Endothelial cell (in vitro differentiated cells): ENCODE data around the gene LRRC4B. TPM values are rescaled to one million over a fixed set of nuclear protein-coding genes. Genes with fewer than 3 reads are reported as not detected.
"Not testable (repeated sequence)": the region's sequence is repeated elsewhere in the genome, so short reads cannot be mapped to it uniquely, and the experiment has no call there.

ENCODE experiments used
- DNase-seq: peaks from one replicate; pipeline ENCODE4 v3.0.0; 2021; ENCODE audit warnings: low spot score
- H3K27ac Mint-ChIP-seq: one replicate; pipeline ENCODE4 v1.8.0; 2021; ENCODE audit warnings: mixed read lengths, inconsistent platforms; ENCODE audit not compliant: unreplicated experiment
- H3K27me3 Mint-ChIP-seq: one replicate; pipeline ENCODE4 v1.8.0; 2021; ENCODE audit warnings: mild to moderate bottlenecking, moderate library complexity, mixed read lengths, inconsistent platforms; ENCODE audit not compliant: unreplicated experiment
- H3K36me3 Mint-ChIP-seq: one replicate; pipeline ENCODE4 v1.8.0; 2021; ENCODE audit warnings: mild to moderate bottlenecking, low read depth, mixed read lengths, inconsistent platforms; ENCODE audit not compliant: unreplicated experiment
- H3K4me1 Mint-ChIP-seq: one replicate; pipeline ENCODE4 v1.8.0; 2021; ENCODE audit warnings: mild to moderate bottlenecking, mixed read lengths, inconsistent platforms; ENCODE audit not compliant: unreplicated experiment
- H3K4me3 Mint-ChIP-seq: one replicate; pipeline ENCODE4 v1.8.0; 2021; ENCODE audit warnings: mild to moderate bottlenecking, mixed read lengths, inconsistent platforms; ENCODE audit not compliant: unreplicated experiment
- H3K9me3 Mint-ChIP-seq: one replicate; pipeline ENCODE4 v1.8.0; 2021; ENCODE audit warnings: mixed read lengths, inconsistent platforms; ENCODE audit not compliant: unreplicated experiment
- total RNA-seq: library from RNA; stranded (reverse); fragmentation: NEBNext Ultra II Directional; extraction: Animal tissue kit (Norgen Biotek cat#: 25700); gene quantifications from one replicate; pipeline ENCODE4 v1.2.1, GENCODE V29; 2021; ENCODE audit not compliant: unreplicated experiment
- TF ChIP-seq, protein P1 (sequence below): fragments of 200-600 bp; sonication (generic); IDR thresholded peaks from one replicate; pipeline ENCODE4 v1.5.0; 2021; ENCODE audit warnings: antibody characterized with exemption; ENCODE audit not compliant: unreplicated experiment

Gene LRRC4B
- total RNA-seq, 1 donor from 2014 or later = 3.0 TPM

DNA sequence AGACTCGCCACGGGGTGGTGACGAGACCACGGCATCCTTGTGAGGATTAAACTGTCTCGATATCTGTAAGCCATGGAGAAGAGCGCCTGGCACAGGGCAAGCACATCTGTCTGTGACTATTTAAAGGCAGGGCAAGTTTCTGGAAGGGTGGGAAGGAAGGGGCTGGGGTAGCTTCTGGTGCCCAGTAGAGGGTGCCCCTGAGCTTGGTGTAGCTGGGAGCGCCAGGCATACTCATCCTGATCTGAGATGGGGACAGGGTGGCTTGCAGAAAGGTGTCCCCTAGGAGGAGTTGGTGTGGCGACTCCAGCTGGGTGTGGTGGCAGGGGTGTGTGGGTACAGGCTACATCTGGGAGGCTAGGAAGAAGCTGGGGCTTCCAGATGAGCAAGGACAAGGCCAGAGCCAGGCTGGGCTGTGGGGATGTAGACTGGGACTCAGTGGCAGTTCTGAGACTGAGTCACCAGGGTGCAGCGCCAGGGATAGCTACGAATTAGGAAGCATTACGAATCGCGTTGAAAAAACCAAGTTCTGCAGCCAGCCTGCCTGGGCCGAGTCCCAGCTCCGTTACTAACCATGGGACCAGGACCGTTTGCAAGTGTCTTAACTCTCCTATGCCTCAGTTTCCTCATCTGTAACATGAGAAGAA is 31.5 kb downstream of the LRRC4B start:
- DNase-seq = no peak
- H3K36me3 Mint-ChIP-seq = peaks cover 25% of the 10 kb centered on the region
- H3K4me1 Mint-ChIP-seq = no peaks in the 10 kb centered on the region
- H3K9me3 Mint-ChIP-seq = peaks cover 26% of the 10 kb centered on the region
- no peak overlapping the region for H3K4me3 Mint-ChIP-seq
- TF ChIP-seq, protein P1, sequence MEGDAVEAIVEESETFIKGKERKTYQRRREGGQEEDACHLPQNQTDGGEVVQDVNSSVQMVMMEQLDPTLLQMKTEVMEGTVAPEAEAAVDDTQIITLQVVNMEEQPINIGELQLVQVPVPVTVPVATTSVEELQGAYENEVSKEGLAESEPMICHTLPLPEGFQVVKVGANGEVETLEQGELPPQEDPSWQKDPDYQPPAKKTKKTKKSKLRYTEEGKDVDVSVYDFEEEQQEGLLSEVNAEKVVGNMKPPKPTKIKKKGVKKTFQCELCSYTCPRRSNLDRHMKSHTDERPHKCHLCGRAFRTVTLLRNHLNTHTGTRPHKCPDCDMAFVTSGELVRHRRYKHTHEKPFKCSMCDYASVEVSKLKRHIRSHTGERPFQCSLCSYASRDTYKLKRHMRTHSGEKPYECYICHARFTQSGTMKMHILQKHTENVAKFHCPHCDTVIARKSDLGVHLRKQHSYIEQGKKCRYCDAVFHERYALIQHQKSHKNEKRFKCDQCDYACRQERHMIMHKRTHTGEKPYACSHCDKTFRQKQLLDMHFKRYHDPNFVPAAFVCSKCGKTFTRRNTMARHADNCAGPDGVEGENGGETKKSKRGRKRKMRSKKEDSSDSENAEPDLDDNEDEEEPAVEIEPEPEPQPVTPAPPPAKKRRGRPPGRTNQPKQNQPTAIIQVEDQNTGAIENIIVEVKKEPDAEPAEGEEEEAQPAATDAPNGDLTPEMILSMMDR = no peak
- peaks cover 6% of the 10 kb centered on the region for H3K27me3 Mint-ChIP-seq
- no peak overlapping the region for H3K27ac Mint-ChIP-seq

DNA sequence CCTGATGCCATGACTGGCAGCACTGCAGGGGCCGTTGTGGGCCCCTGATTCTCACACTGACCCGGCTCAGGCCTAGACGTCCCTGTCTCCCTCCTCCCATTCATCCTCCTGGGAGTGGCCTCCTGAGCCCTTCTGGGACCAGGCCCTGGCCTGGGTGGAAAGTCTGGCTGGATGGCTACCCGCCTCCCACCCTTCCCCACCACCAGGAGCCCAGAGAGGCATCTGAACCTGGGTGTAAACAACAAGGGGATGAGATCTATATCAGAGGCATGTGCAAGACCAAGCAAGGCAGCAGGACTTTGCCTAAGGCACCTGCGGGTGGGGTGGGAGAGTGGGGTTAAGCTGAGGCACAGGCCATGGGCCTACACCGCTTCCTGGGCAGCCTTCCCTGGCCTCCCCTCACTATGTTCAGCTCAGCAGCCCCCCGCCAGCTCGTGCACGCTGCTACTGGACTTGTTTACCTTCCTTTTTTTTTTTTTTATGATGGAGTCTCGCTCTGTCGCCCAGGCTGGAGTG is 32.5 kb downstream of the LRRC4B start:
- peaks cover 23% of the 10 kb centered on the region for H3K9me3 Mint-ChIP-seq
- DNase-seq = no peak
- H3K27me3 Mint-ChIP-seq = peaks cover 6% of the 10 kb centered on the region
- no peaks in the 10 kb centered on the region for H3K4me1 Mint-ChIP-seq
- TF ChIP-seq, protein P1 = no peak
- H3K27ac Mint-ChIP-seq = no peak overlapping the region
- H3K36me3 Mint-ChIP-seq = peaks cover 25% of the 10 kb centered on the region
- no peak overlapping the region for H3K4me3 Mint-ChIP-seq

DNA sequence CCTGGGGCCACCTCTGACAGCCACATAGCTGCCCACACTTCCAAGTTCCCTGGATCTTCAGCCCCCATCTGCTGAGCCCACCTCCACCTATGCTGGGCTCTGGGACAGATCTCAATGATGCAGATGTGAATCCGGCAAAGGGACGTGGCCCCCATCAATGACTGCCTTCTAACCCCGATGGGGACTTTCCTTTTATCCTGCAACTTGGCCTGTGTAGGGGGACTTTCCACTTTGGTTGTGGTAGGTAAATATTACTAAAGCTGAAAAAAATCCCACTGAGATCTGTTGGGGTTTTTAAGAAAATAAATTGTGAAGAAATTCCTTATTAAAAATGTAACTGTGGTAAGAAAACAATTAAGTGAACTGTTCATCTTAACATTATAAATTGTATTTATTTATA is 33.8 kb downstream of the LRRC4B start:
- no peak overlapping the region for H3K27ac Mint-ChIP-seq
- DNase-seq = no peak
- H3K4me3 Mint-ChIP-seq = no peak overlapping the region
- H3K36me3 Mint-ChIP-seq = peaks cover 25% of the 10 kb centered on the region
- TF ChIP-seq, protein P1 = no peak
- H3K4me1 Mint-ChIP-seq = no peaks in the 10 kb centered on the region
- peaks cover 23% of the 10 kb centered on the region for H3K9me3 Mint-ChIP-seq
- H3K27me3 Mint-ChIP-seq = peaks cover 6% of the 10 kb centered on the region

DNA sequence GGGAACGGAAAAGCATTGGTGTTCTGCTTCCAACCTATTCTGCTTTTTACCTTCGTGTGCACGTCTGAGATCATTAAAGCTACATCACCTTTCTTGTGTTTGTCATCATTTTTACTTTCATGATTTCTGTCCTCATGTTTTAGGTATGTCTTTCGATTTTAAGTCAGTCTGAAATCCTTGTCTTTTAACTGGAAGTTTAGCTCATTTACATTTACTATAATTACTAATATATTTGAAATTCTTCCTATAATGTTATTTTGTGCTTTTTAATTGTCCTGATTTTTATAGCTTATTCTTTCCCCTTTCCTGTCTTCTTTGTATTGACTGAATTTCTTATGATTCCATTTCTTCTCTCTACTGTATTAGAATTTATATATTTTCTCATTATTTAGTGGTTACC is 35.3 kb downstream of the LRRC4B start:
- Mint-ChIP-seq H3K4me1 (no peaks in the 10 kb centered on the region), H3K9me3 (peaks cover 23% of the 10 kb centered on the region), H3K27me3 (peaks cover 6% of the 10 kb centered on the region), H3K36me3 (peaks cover 25% of the 10 kb centered on the region), H3K27ac (no peak overlapping the region), H3K4me3 (peak overlapping the region; percentile 11)
- DNase-seq = no peak
- TF ChIP-seq, protein P1 = no peak

DNA sequence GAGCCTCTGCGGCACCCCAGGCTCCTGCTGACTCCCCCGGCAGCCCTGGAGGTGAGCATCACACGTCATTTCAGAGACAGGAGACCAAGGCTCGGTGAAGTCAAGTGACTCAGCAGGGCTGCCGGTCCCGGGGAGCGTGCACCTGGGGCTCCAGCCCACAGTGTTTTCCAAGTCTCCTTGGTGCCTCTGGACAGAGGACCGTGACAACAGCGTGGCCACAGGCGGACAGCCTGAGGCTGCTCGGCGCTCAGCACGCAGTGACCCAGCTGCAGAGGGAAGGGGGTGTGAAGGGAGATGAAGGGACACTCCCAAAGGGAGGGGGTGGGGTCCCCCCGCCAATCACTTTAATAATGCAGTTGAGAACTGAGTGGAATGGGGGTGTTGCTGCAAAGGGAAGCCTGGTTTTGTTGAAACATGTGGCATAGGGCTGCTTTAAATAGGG is 37.0 kb downstream of the LRRC4B start:
- DNase-seq = no peak
- TF ChIP-seq, protein P1 = no peak

DNA sequence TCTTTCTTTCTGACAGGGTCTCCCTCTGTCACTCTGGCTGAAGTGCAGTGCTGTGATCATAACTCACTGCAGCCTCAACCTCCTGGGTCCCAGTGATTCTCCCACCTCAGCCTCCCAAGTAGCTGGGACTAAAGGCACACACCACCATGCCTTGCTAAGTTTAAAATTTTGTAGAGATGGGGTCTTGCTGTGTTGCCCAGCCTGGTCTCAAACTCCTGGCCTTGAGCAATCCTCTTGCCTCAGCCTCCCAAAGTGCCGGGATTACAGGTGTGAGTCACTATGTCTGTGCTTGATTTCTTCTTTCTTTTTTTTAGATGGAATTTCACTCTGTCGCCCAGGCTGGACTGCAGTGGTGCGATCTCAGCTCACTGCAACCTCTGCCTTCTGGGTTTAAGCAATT is 40.2 kb downstream of the LRRC4B start:
- DNase-seq, H3K36me3 Mint-ChIP-seq, H3K27ac Mint-ChIP-seq, H3K27me3 Mint-ChIP-seq, H3K4me3 Mint-ChIP-seq, H3K4me1 Mint-ChIP-seq: not testable (repeated sequence)
- H3K9me3 Mint-ChIP-seq = peaks cover 10% of the 10 kb centered on the region

More for the DNA sequence above, 37.0 kb downstream of the LRRC4B start:
- Mint-ChIP-seq H3K4me1 (no peaks in the 10 kb centered on the region), H3K9me3 (peaks cover 14% of the 10 kb centered on the region), H3K36me3 (peaks cover 21% of the 10 kb centered on the region), H3K4me3 (no peak overlapping the region), H3K27ac (no peak overlapping the region), H3K27me3 (peaks cover 3% of the 10 kb centered on the region)
